Measurements from ENCODE around the gene MOCS3.
"Not testable (repeated sequence)": the region's sequence is repeated elsewhere in the genome, so short reads cannot be mapped to it uniquely, and the experiment has no call there.

The MOCS3 gene

DNA sequence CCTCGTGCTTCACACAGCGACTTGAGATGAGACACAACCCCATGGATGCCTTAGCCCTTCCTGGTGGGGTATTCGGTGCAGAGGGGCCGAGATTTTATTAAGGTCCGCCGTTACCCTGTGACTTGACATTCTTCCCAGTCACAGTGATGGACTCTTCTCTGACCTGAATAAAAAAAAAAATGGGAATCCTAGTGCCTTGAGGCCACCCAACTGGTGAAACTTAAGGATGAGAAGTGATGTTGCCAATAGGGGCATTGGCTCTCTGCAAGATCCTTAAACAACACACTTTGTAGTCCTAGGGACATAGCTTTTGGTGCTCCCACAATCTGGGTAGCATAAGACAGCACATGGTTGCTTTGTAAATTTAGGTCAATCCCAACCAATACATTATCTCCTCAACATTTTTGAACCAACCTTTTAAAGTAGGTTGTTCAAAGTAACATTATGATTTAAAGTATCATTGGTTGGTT is 26.6 kb upstream of the MOCS3 start:
- DNase-seq, result no peak

GRCh38 chr20:50932691-50933280 is 25.8 kb upstream of the MOCS3 start:
- no peak for DNase-seq

- no peak for DNase-seq
Measured at GRCh38 chr20:50933589-50933988, 25.0 kb upstream of the MOCS3 start.

DNA sequence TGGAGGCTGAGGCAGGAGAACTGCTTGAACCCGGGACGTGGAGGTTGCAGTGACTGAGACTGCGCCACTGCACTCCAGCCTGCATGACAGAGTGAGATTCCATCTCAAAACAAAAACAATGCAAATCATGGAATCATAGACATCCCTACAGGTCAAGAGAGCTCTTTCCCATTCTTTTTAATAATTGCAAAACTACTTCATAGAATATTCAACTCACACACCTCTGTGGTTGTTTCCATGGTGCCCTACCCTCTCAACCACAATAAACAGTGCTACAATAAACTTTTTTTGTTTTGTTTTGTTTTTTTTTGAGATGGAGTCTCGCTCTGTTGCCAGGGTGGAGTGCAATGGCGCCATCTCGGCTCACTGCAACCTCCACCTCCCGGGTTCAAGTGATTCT is 15.5 kb upstream of the MOCS3 start:
- no peak for DNase-seq

DNA sequence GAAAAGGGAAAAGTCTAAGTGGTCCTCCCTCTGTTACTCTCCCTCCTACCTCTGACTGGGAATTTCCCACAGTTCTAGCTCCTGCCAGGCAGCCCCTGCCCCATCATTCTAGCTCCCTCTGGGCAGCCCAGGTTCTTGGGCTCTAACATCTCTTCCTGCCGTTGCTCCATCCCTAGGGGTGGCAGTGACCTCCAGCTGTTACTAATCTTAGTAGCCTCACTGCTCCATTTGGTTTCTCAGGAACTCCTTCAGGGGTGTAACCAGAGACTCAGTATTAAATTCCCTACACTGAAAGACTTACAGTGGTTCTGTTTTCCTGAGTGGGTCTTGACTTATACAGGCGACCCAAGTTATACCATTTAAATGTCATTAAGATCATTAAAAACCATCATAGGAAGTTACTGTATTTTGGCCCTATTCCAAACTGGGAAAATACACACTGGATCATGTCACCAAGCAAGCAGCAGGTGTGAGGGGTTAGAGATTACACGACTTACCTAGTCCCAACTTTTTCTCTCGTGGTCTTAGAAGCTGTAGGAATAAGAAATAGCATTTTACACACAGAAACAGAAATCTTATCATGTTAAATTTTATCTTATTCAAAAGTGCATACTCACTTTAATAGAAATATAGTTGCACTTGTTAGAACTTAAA is 10.4 kb upstream of the MOCS3 start:
- DNase-seq, result no peak

DNA sequence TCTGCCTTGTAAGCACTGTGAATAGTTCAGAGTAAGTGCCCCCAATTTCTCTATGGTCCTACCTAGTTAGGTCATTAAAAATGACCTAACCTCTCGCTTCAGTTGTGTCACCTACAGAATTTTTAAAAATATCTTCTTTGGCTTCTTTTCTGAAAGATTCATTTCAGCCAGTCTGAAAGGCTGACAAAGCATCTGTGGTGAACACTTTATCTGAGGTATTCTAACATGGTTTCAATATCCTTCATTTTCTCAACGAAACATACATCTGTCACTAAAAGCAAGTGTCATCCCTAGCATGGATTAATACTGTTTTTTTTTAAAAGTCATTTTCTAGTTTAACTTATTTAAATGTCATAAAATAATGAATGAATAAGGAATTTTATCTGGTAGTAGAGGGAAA is 5.4 kb upstream of the MOCS3 start:
- no peak for DNase-seq

DNA sequence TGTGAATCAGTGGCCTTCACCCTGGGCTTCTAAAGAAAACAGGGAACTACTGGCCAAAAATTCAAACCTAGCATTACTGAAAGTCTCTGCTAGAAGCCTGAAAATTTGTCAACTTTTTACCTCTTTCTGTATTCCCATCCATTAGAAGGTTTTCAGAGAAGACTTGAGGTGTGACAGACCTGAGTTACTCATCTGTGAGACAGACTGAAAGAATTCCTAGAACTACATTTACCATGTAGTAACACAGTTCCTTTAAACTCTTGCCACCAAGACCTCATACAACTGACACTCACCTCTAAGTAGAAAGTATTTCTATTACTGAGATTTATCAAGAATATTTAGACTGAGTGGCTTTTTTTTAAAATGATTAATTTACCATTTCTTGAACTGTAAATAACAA is 4.8 kb upstream of the MOCS3 start:
- DNase-seq, result no peak

DNA sequence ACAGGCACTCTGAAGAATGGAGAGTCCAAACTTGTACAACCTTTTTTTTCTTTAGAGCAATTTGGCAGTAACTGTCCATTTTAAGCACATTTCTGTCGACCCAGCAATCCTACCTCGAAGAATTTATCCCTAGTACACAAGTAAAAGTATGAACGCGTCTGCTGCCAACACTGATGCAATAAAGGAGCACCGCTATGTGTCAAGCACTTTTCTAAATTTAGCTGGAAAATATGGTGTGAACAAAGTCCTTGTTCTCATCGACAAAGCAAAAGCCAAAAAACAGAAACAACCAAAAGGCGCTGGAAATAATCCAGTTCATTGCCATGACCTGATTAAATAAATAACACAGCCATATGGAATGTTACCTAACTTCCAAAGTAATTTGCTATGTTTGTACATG is 1.3 kb upstream of the MOCS3 start:
- no peak for DNase-seq

DNA sequence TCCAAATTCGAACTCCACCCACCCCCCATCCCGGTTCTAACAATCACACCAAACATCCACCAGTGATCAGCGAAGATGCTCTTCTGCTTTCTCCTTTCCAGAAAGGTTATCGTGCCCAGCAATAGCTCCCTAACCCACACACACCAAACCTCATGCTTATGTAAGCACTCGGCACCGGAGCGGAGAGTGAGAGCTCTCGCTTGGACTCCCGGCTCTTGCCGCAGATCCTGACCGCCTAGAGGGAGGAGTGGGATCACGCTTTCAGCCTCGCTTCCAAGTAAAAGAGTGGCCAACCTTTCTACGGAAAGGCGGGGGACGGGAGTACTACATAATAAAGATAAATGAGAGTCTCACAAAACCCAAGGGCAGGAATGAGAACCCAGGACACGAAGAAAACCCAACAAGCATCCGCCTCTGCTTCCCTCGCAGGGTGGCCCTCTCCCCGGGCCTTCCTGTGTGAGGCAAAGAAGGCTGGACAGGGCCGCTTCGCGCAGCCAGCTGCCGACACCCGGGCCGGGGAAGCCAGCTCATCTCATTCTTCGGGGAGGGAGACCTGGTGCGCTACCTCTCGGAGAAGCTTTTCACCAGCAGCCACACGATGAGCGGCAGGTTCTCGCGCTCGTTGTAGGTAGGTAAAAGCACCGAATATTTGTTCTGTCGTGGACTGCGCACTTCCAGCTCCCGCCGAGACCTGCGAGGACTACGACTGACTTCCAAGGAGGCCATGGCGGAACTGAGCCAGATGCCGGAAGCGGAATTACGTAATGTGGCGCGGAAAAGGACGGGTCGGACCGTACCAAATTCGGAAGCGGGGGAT is 612 bp upstream of the MOCS3 start, which contains the start of gene DPM1:
Gene DPM1 (minus strand): TSS at position 735 of the 817 bp plus-strand sequence. CDS start 9 bp downstream, at position 726.
- peak; percentile 90 for DNase-seq

DNA sequence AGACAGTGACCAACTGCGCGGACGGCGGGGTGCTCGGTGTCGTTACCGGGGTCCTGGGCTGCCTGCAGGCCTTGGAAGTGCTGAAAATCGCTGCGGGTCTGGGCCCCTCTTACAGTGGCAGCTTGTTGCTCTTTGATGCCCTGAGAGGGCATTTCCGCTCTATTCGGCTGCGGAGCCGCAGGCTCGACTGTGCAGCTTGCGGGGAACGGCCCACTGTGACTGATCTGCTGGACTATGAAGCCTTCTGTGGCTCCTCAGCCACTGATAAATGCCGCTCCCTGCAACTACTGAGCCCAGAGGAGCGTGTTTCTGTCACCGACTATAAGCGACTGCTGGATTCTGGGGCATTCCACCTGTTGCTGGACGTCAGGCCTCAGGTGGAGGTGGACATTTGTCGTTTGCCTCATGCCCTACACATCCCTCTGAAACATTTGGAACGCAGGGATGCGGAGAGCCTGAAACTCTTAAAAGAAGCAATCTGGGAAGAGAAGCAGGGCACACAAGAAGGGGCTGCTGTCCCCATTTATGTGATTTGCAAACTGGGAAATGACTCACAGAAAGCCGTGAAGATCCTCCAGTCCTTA is 1.0 kb downstream of the MOCS3 start:
- no peak for DNase-seq

GRCh38 chr20:50967586-50967985 is 9.0 kb downstream of the MOCS3 start:
- no peak for DNase-seq

DNA sequence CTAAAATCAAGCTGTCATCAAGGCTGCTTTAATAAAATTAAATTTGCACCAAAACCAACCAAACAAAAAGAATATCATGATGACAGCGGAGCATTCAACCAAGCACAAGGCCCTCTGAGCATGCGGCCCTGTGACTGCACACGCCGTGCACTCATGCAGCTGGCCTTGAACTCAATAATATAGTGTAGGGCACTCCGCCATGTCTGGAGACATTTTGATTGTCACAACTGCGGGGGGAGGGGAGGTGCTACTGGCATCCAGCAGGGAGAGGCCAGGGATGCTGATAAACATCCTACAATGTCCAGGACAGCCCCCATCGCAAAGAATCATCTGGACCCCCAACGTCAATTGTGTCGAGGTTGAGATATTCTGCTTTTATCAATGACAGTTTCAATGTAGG is 9.7 kb downstream of the MOCS3 start:
- DNase-seq, result no peak

DNA sequence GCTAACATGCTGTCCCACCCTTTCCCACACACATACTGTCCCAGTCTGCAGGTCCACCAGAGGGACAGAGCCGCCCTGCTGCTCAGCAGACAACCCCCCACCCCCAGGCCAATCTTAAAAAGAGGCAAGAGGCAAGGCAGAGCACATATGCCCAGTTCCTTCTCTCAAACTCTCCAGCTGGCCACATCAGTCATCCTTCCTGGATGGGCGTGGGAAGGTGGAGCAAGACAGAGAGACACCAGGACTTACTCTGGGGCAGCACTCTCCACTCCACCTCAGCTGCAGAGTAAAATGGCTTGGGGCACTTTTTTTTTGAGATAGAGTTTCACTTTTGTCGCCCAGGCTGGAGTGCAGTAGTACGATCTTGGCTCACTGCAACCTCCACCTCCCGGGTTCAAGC is 10.8 kb downstream of the MOCS3 start:
- DNase-seq, result no peak

GRCh38 chr20:50969912-50970311 is 11.3 kb downstream of the MOCS3 start:
- no peak for DNase-seq

DNA sequence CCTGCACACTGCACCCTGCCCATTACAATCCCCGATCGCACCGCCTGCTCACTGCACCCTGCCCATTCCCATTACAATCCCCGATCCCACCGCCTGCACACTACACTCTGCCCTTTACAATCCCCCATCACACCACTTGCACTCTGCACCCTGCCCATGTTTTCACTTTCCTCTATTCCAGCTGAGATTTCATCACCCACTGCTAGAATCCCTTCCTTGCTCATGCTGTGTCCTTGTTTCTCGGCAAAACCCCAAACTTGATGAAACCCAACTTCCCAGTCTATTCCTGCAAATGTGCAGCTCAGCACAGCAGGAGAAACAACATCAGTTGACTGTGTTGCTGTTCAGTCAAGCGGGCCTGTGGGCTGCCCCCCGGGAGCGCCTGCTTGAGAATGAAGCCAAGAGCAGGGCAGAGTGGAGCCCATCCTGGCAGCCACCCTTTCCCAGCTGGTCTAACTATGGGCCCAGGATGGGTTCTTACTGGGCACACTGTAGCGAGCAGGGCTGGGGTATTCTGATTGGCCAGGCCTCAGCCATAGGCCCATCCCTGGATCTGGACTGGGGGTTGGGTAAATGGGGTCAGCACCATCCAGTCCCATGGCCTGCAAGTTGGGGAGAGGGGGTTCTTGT is 17.2 kb downstream of the MOCS3 start:
- no peak for DNase-seq

GRCh38 chr20:50977066-50978021 is 18.7 kb downstream of the MOCS3 start:
- no peak for DNase-seq

DNA sequence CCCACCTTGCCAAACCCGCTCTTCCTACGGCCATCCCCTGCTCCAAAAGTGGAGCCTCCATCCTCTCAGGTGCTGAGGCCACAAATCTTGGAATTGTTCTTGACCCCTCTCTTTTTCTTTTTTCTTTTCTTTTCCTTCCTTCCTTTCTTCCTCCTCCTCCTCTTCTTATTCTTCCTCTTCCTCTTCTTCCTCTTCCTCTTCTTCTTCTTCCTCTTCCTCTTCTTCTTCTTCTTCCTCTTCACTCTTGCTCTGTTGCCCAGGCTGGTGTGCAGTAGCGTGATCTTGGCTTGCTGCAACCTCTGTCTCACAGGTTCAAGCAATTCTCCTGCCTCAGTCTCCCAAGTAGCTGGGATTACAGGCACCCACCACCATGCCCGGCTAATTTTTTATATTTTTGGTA is 19.9 kb downstream of the MOCS3 start:
- DNase-seq, result not testable (repeated sequence)

- DNase-seq, result peak; percentile 24
Measured at GRCh38 chr20:50980071-50980681, 21.6 kb downstream of the MOCS3 start.

DNA sequence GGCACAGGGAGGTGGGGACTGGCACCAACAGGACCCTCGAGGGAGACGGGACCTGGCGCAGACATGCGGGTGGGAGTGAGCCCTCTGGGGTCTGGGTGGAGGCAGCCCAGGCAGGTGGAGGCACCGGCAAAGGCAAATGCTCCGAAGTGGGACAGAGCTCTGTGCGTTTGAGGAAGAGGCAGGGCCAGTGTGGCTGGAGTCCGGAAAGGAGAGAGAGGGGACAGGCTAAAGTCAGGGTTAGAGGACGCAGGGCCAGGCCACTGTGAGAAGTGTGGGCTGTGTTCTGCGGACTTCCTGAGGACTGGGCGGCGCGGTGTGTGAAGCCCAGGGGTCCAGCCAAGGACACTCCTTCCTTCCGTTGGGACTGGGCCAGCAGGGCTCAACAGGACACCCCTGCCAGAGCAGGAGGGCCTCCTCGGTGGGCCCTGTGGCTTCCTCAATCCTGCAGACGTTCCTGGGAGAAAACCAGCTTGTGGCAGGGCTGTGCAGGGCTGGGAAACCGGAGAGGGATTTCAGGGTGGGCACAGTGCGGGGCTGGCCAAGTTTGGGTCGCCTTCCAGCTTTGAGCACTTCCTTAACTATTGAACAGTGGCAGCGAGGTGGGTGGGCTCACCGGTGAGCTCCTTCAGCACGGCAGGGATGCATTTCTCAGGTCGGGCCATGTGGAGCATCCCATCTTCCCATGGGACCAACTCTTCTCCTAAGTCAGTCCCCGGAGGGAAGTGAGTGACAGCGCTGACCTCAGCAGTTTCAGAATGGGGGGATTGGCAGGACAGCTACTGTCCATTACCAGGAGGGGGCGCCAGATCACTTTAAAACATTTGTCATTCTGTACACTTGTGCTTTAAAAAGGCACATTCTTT is 22.5 kb downstream of the MOCS3 start:
- peak; percentile 55 for DNase-seq

GRCh38 chr20:50981714-50982048 is 23.1 kb downstream of the MOCS3 start:
- no peak for DNase-seq

- peak; percentile 11 for DNase-seq
Measured at GRCh38 chr20:50982363-50982762, 23.7 kb downstream of the MOCS3 start.

Data from activated naive CD4-positive, alpha-beta T cell treated with Interleukin-2 at 50 U/mL for 16 hours (primary cell).